ENCODE results near the gene RC3H1. TPM values are rescaled to one million over a fixed set of nuclear protein-coding genes. Genes with fewer than 3 reads are reported as not detected.

Gene RC3H1
- total and polyA plus RNA-seq, 10 of the 15 experiments (the other 5 are each of a cell fraction or from before 2014, with no cell fraction given) = 1.4 to 33.9 (median 11.8) TPM

DNA sequence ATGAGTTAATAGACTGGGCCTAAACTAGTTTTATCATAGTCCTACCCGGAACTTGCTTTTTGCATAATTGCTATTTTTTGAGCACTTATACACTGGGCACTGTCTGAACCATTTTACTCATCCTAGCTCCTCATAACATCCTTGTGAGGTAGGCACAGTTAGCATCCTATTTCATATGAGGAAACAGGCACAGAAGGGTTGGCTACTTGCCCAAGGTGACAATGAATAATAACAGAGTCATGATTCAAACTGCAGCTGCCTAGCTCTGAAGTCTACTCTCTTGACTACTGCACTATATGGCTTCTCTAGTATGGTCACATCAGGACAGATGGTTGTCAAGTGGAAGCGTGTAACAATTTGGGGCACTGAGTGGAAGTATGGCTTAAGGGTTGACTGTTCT lies 18.2 kb upstream of the RC3H1 start:
- RAD21 ChIA-PET (ENCODE audit: unreplicated experiment) = no interaction called here
- intact Hi-C loops (cut with micrococcal nuclease; ENCODE audit: unreplicated experiment) = no loop called here
- CTCF ChIA-PET = no interaction called here
- SMC1A ChIA-PET (ENCODE audit: uncharacterized antibody, unreplicated experiment) = no interaction called here
- POLR2A ChIA-PET = interaction anchor here (0.6 kb wide), 1 partner anchor 179 kb away, joined by 3 read pairs; no protein-coding TSS in a partner anchor
- WGBS (ENCODE audit: insufficient coverage, insufficient replicate concordance, low lambda C conversion rate, missing lambda C conversion rate) = 65% methylated on average over 2 of the region's 2 CpGs
- Histone ChIP-seq H3K79me2 (ENCODE audit: control insufficient read depth, insufficient read depth, low read length) (no peaks in the 10 kb centered on the region), H3K4me3 (no peak overlapping the region), H4K20me1 (ENCODE audit: control insufficient read depth, insufficient read depth) (no peaks in the 10 kb centered on the region), H3K27me3 (replicated peaks in 1 of 2; ENCODE audit: control insufficient read depth in 2 of 2, insufficient read depth in 2 of 2, low read length in 1 of 2) (no peaks in the 10 kb centered on the region), H3K36me3 (ENCODE audit: control insufficient read depth in 2 of 2, insufficient read depth in 2 of 2, low read length in 1 of 2) (no peaks in the 10 kb centered on the region), H2AFZ (ENCODE audit: control insufficient read depth, low read depth, low read length) (no peak overlapping the region), H3K4me2 (ENCODE audit: control insufficient read depth, insufficient read depth) (no peak overlapping the region), H3K9ac (ENCODE audit: control insufficient read depth, insufficient read depth, low read length) (no peak overlapping the region), H3K27ac (ENCODE audit: control insufficient read depth, insufficient read depth) (no peak overlapping the region), H3K9me3 (replicated peaks; ENCODE audit: control insufficient read depth, insufficient read depth, low read length) (no peaks in the 10 kb centered on the region), H3K4me1 (ENCODE audit: control insufficient read depth, insufficient read depth, low read length) (no peaks in the 10 kb centered on the region)
- TF ChIP-seq ATF7 (IDR thresholded peaks at IDR 0.05; ENCODE audit: low read depth) = no peak
- in situ Hi-C loops (cut with MboI) = no loop called here
- BruUV-seq (replicated peaks) = no TSS peak
- ATAC-seq (no peak), FAIRE-seq (no peak), DNase-seq (ENCODE audit: low read depth, low spot score) (no peak)

GRCh38 chr1:174039027-174039426 lies 16.9 kb upstream of the RC3H1 start:
- no peak for ATAC-seq
- no peaks in the 10 kb centered on the region for H3K27me3 ChIP-seq (replicated peaks in 1 of 2; ENCODE audit: control insufficient read depth in 2 of 2, insufficient read depth in 2 of 2, low read length in 1 of 2)
- POLR2A ChIA-PET = no interaction called here
- 68% methylated on average over 1 of the region's 1 CpG for WGBS (ENCODE audit: insufficient coverage, insufficient replicate concordance, low lambda C conversion rate, missing lambda C conversion rate)
- CTCF ChIA-PET = interaction anchor here (0.5 kb wide), 1 partner anchor 303 kb away, joined by 3 read pairs; no protein-coding TSS in a partner anchor
- H4K20me1 ChIP-seq (ENCODE audit: control insufficient read depth, insufficient read depth) = no peaks in the 10 kb centered on the region
- no peak for DNase-seq (ENCODE audit: low read depth, low spot score)
- H3K9ac ChIP-seq (ENCODE audit: control insufficient read depth, insufficient read depth, low read length) = no peak overlapping the region
- H3K36me3 ChIP-seq (ENCODE audit: control insufficient read depth in 2 of 2, insufficient read depth in 2 of 2, low read length in 1 of 2) = no peaks in the 10 kb centered on the region
- FAIRE-seq = no peak
- H3K9me3 ChIP-seq (replicated peaks; ENCODE audit: control insufficient read depth, insufficient read depth, low read length) = no peaks in the 10 kb centered on the region
- no peak overlapping the region for H2AFZ ChIP-seq (ENCODE audit: control insufficient read depth, low read depth, low read length)
- H3K4me2 ChIP-seq (ENCODE audit: control insufficient read depth, insufficient read depth) = no peak overlapping the region
- no peak overlapping the region for H3K4me3 ChIP-seq
- SMC1A ChIA-PET (ENCODE audit: uncharacterized antibody, unreplicated experiment) = no interaction called here
- TF ChIP-seq, protein P1, sequence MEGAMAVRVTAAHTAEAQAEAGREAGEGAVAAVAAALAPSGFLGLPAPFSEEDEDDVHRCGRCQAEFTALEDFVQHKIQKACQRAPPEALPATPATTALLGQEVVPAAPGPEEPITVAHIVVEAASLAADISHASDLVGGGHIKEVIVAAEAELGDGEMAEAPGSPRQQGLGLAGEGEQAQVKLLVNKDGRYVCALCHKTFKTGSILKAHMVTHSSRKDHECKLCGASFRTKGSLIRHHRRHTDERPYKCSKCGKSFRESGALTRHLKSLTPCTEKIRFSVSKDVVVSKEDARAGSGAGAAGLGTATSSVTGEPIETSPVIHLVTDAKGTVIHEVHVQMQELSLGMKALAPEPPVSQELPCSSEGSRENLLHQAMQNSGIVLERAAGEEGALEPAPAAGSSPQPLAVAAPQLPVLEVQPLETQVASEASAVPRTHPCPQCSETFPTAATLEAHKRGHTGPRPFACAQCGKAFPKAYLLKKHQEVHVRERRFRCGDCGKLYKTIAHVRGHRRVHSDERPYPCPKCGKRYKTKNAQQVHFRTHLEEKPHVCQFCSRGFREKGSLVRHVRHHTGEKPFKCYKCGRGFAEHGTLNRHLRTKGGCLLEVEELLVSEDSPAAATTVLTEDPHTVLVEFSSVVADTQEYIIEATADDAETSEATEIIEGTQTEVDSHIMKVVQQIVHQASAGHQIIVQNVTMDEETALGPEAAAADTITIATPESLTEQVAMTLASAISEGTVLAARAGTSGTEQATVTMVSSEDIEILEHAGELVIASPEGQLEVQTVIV (IDR thresholded peaks at IDR 0.05; ENCODE audit: borderline replicate concordance, partially characterized antibody) = no peak
- TF ChIP-seq EGR1 (IDR thresholded peaks at IDR 0.05; ENCODE audit: borderline replicate concordance in 1 of 2, low read depth in 2 of 2, low read length in 2 of 2) = no peak
- TF ChIP-seq, protein P2, sequence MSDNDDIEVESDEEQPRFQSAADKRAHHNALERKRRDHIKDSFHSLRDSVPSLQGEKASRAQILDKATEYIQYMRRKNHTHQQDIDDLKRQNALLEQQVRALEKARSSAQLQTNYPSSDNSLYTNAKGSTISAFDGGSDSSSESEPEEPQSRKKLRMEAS (IDR thresholded peaks at IDR 0.05; ENCODE audit: low read depth, low read length) = no peak
- TF ChIP-seq MTA3 (IDR thresholded peaks at IDR 0.05; ENCODE audit: borderline replicate concordance, low read length) = no peak
- no peak for TF ChIP-seq ZNF24 (IDR thresholded peaks at IDR 0.05)
- no peak for TF ChIP-seq HDGF (IDR thresholded peaks at IDR 0.05)
- TF ChIP-seq ZBTB33 (IDR thresholded peaks at IDR 0.05) = no peak
- intact Hi-C loops (cut with micrococcal nuclease; ENCODE audit: unreplicated experiment) = no loop called here
- H3K79me2 ChIP-seq (ENCODE audit: control insufficient read depth, insufficient read depth, low read length) = no peaks in the 10 kb centered on the region
- no peaks in the 10 kb centered on the region for H3K4me1 ChIP-seq (ENCODE audit: control insufficient read depth, insufficient read depth, low read length)
- no TSS peak for BruUV-seq (replicated peaks)
- in situ Hi-C loops (cut with MboI) = no loop called here
- RAD21 ChIA-PET (ENCODE audit: unreplicated experiment) = no interaction called here
- no peak overlapping the region for H3K27ac ChIP-seq (ENCODE audit: control insufficient read depth, insufficient read depth)
